ENCODE measurements around the gene STK10.

STK10 gene

GRCh38 chr5:172063463-172064235 is 124.4 kb downstream of the STK10 start:
- no peak overlapping the region for H3K27ac ChIP-seq
- no peak for TF ChIP-seq CTCF (conservative IDR thresholded peaks at IDR 0.05; ENCODE audit: low read depth)
- ChIA-PET POLR2A (ENCODE audit: low non-redundant PET) (no interaction called here), CTCF (no interaction called here)
- DNase-seq (ENCODE audit: low spot score), result no peak

GRCh38 chr5:172059661-172060100 is 128.3 kb downstream of the STK10 start:
- ChIA-PET CTCF (interaction anchor here (0.6 to 3.0 kb wide), 22 partner anchors 9 to 1904 kb away, joined by 3 to 43 read pairs (median 4); partner anchors contain the start of genes FGF18 and STK10), POLR2A (ENCODE audit: low non-redundant PET) (interaction anchor here (0.6 kb wide), 3 partner anchors 11 to 612 kb away, joined by 3 to 5 read pairs (median 4); no protein-coding TSS in a partner anchor)
- TF ChIP-seq CTCF (conservative IDR thresholded peaks at IDR 0.05; ENCODE audit: low read depth), result peak; percentile 79
- H3K27ac ChIP-seq, result no peak overlapping the region
- DNase-seq (ENCODE audit: low spot score), result peak; percentile 48

- H3K27ac ChIP-seq, result no peak overlapping the region
- TF ChIP-seq CTCF (conservative IDR thresholded peaks at IDR 0.05; ENCODE audit: low read depth), result no peak
- ChIA-PET POLR2A (ENCODE audit: low non-redundant PET) (no interaction called here), CTCF (interaction anchor here (2.5 kb wide), 1 partner anchor 13 kb away, joined by 17 read pairs; no protein-coding TSS in a partner anchor)
- no peak for DNase-seq (ENCODE audit: low spot score)
Observed at GRCh38 chr5:172058088-172058487, 129.9 kb downstream of the STK10 start.

GRCh38 chr5:172055996-172056395 is 132.0 kb downstream of the STK10 start:
- DNase-seq (ENCODE audit: low spot score), result no peak
- POLR2A ChIA-PET (ENCODE audit: low non-redundant PET), result no interaction called here
- no peak for TF ChIP-seq CTCF (conservative IDR thresholded peaks at IDR 0.05; ENCODE audit: low read depth)
- CTCF ChIA-PET, result interaction anchor here (0.7 kb wide), 2 partner anchors 117 to 376 kb away, joined by 3 read pairs; no protein-coding TSS in a partner anchor
- H3K27ac ChIP-seq, result no peak overlapping the region

GRCh38 chr5:172055421-172055820 is 132.6 kb downstream of the STK10 start:
- no peak for DNase-seq (ENCODE audit: low spot score)
- no peak for TF ChIP-seq CTCF (conservative IDR thresholded peaks at IDR 0.05; ENCODE audit: low read depth)
- ChIA-PET CTCF (interaction anchor here (0.6 to 0.8 kb wide), 2 partner anchors 143 to 675 kb away, joined by 3 to 7 read pairs; no protein-coding TSS in a partner anchor), POLR2A (ENCODE audit: low non-redundant PET) (no interaction called here)
- H3K27ac ChIP-seq, result no peak overlapping the region

GRCh38 chr5:172054611-172055153 is 133.3 kb downstream of the STK10 start:
- no peak for DNase-seq (ENCODE audit: low spot score)
- ChIA-PET POLR2A (ENCODE audit: low non-redundant PET) (interaction anchor here (0.6 kb wide), 1 partner anchor 128 kb away, joined by 8 read pairs; no protein-coding TSS in a partner anchor), CTCF (interaction anchor here (0.6 to 0.8 kb wide), 2 partner anchors 142 to 674 kb away, joined by 3 to 7 read pairs; no protein-coding TSS in a partner anchor)
- TF ChIP-seq CTCF (conservative IDR thresholded peaks at IDR 0.05; ENCODE audit: low read depth), result no peak
- no peak overlapping the region for H3K27ac ChIP-seq
